ENCODE results near the gene ATP6V1G1. TPM values are rescaled to one million over a fixed set of nuclear protein-coding genes. Genes with fewer than 3 reads are reported as not detected.

Gene ATP6V1G1
- total and polyA plus RNA-seq, 2 of the 13 experiments (the other 11 are each of a cell fraction or from before 2014, with no cell fraction given) = 108 to 158 TPM

GRCh38 chr9:114603248-114603647, 15.7 kb downstream of the ATP6V1G1 start:
- 98% methylated on average over 4 of the region's 4 CpGs for WGBS (ENCODE audit: low lambda C conversion rate)
- H3K4me1 ChIP-seq (ENCODE audit: insufficient read depth, low read length) = peaks cover 21% of the 10 kb centered on the region
- BruUV-seq (replicated peaks) = no TSS peak
- H3K9me3 ChIP-seq (ENCODE audit: low read length) = peaks cover 14% of the 10 kb centered on the region; the same call in 1 of the 2 replicates
- no peaks in the 10 kb centered on the region for H3K79me2 ChIP-seq (ENCODE audit: insufficient read depth, low read length)
- no peak for TF ChIP-seq NR2C2 (CRISPR knock-in tag; IDR thresholded peaks at IDR 0.05; ENCODE audit: borderline replicate concordance)
- TF ChIP-seq LCORL (IDR thresholded peaks at IDR 0.05) = no peak
- TF ChIP-seq LCORL (CRISPR knock-in tag; IDR thresholded peaks at IDR 0.05) = no peak
- no peak for TF ChIP-seq IRF2 (CRISPR knock-in tag; IDR thresholded peaks at IDR 0.05)
- TF ChIP-seq ZNF512B (CRISPR knock-in tag; IDR thresholded peaks at IDR 0.05; ENCODE audit: borderline replicate concordance) = no peak
- no peak for TF ChIP-seq ZNF644 (CRISPR knock-in tag; IDR thresholded peaks at IDR 0.05; ENCODE audit: low read depth)
- TF ChIP-seq U2AF2 (IDR thresholded peaks at IDR 0.05; ENCODE audit: low read depth, low read length) = no peak
- TF ChIP-seq TGIF2 (CRISPR knock-in tag; IDR thresholded peaks at IDR 0.05) = no peak
- no peak for TF ChIP-seq DDIT3 (CRISPR knock-in tag; IDR thresholded peaks at IDR 0.05)
- no peak for TF ChIP-seq ZNF232 (CRISPR knock-in tag; IDR thresholded peaks at IDR 0.05; ENCODE audit: borderline replicate concordance)
- no peak for TF ChIP-seq ELF1 (CRISPR knock-in tag; IDR thresholded peaks at IDR 0.05)
- intact Hi-C loops (cut with micrococcal nuclease; ENCODE audit: unreplicated experiment) (no loop called here), in situ Hi-C loops (cut with HindIII; ENCODE audit: extremely low pct_ligation_motif_present, low pct_unique_long_range_greater_than_20kb) (no loop called here)
- H3K36me3 ChIP-seq (replicated peaks in 1 of 2; ENCODE audit: control insufficient read depth in 1 of 2, insufficient read depth in 2 of 2, low read length in 2 of 2) = peaks cover 5 to 6% of the 10 kb centered on the region in 2 experiments; a peak in 4 of 5 replicates
- H3K4me3 ChIP-seq (replicated peaks in 1 of 3; ENCODE audit: insufficient read depth in 1 of 3, low read depth in 2 of 3, low read length in 3 of 3) = no peak overlapping the region
- H4K20me1 ChIP-seq (ENCODE audit: insufficient read depth, low read length) = no peaks in the 10 kb centered on the region
- CTCF ChIA-PET (ENCODE audit: low intra/inter-chr PET ratio, low total read pairs) = no interaction called here
- POLR2A ChIA-PET = interaction anchor here (1.2 kb wide), 1 partner anchor 16 kb away, joined by 7 read pairs; the partner anchor contains the start of gene ATP6V1G1
- DNase-seq (ENCODE audit: low spot score) (no peak), ATAC-seq (no peak), FAIRE-seq (no peak)
- no peak overlapping the region for H3K27ac ChIP-seq (ENCODE audit: extremely low read length, insufficient read depth, low read length)
- no peak overlapping the region for H3K9ac ChIP-seq (ENCODE audit: insufficient read depth, low read depth, low read length)
- no peak overlapping the region for H3K4me2 ChIP-seq (ENCODE audit: low read depth, low read length)
- no peaks in the 10 kb centered on the region for H3K27me3 ChIP-seq (ENCODE audit: control insufficient read depth in 1 of 2, insufficient read depth in 2 of 2, low read length in 2 of 2)
- no peak overlapping the region for H2AFZ ChIP-seq (ENCODE audit: low read length)
